Uterus (tissue), 4 donors: ENCODE results near the gene RUBCNL. TPM values are rescaled to one million over a fixed set of nuclear protein-coding genes. Genes with fewer than 3 reads are reported as not detected.

Experiments
- DNase-seq, 2 donors: peaks; one replicate each; pipeline ENCODE4 v3.0.0-alpha.2; 2019 to 2020
- H3K27ac ChIP-seq, 2 donors: fragments of 200-600 bp; sonication (generic); 1 replicate in 1 of 2; 2 replicates in 1 of 2; pipeline ENCODE4 v1.5.1; 2016 to 2018
- H3K27me3 ChIP-seq, 2 donors: fragments of 200-600 bp; sonication (generic); one replicate each; pipeline ENCODE4 v1.5.1; 2018 to 2019; ENCODE audit warnings: control low read depth in 1 of 2
- H3K36me3 ChIP-seq, 2 donors: fragments of 200-600 bp; sonication (generic); one replicate each; pipeline ENCODE4 v1.5.1; 2019; ENCODE audit warnings: control low read depth in 1 of 2
- H3K4me1 ChIP-seq, 2 donors: fragments of 200-600 bp; sonication (generic); one replicate each; pipeline ENCODE4 v1.5.1; 2018 to 2019; ENCODE audit warnings: control low read depth in 1 of 2
- H3K4me3 ChIP-seq, 2 donors: fragments of 200-600 bp; sonication (generic); 1 replicate in 1 of 2; 2 replicates in 1 of 2; pipeline ENCODE4 v1.5.1; 2018 to 2019; ENCODE audit warnings: mild to moderate bottlenecking in 1 of 2
- H3K9me3 ChIP-seq, 2 donors: fragments of 200-600 bp; sonication (generic); one replicate each; pipeline ENCODE4 v1.5.1; 2019; ENCODE audit warnings: control low read depth in 1 of 2
- CTCF ChIP-seq, 4 experiments: fragments of 200-600 bp in 2 of 4; fragments of 450-650 bp in 2 of 4; sonication (generic) in 2 of 4; IDR thresholded peaks; one replicate each; pipeline ENCODE4 v1.5.1; 2016 to 2019; ENCODE audit warnings: antibody characterized with exemption in 4 of 4, mild to moderate bottlenecking in 2 of 4, moderate library complexity in 1 of 4
- POLR2A ChIP-seq, 2 donors: fragments of 450-650 bp; IDR thresholded peaks; one replicate each; pipeline ENCODE4 v1.6.1; 2016; ENCODE audit warnings: antibody characterized with exemption in 2 of 2, mild to moderate bottlenecking in 1 of 2, moderate library complexity in 1 of 2
- intact Hi-C: fragments of 100-400 bp; cut with DNase I; formaldehyde crosslinking; loops from one replicate; pipeline ENCODE4 v1.15.1; 2023; ENCODE audit warnings: low total_unique reads
- small RNA-seq: library from RNA; depleted of rRNA; stranded (forward); fragments of <200 nt; gene quantifications from one replicate; pipeline ENCODE3, GENCODE V24; 2016
- total RNA-seq, 4 donors: library from RNA; depleted of rRNA in 3 of 4; stranded (reverse); fragments of >200 nt in 3 of 4; gene quantifications; one replicate each; pipeline versions ENCODE4 v1.1.0 to v1.2.4, GENCODE V29; 2014 to 2023
- donor health status: DM: yes; HTN: yes; CAD: no.

The RUBCNL gene
- total RNA-seq, 4 donors from 2014 or later = 0.59 to 11.8 (median 3.3) TPM

- intact Hi-C loops = no loop called here
- Histone ChIP-seq H3K4me1 (no peaks in the 10 kb centered on the region), H3K27me3 (no peaks in the 10 kb centered on the region), H3K9me3 (no peaks in the 10 kb centered on the region), H3K4me3 (no peak overlapping the region), H3K27ac (no peak overlapping the region), H3K36me3 (no peaks in the 10 kb centered on the region)
- TF ChIP-seq POLR2A (IDR thresholded peaks at IDR 0.05) = no peak
- DNase-seq = no peak
Observed at GRCh38 chr13:46297361-46297811, 89.7 kb downstream of the RUBCNL start.

- Histone ChIP-seq H3K27ac (no peak overlapping the region), H3K4me1 (no peaks in the 10 kb centered on the region), H3K4me3 (no peak overlapping the region), H3K27me3 (no peaks in the 10 kb centered on the region), H3K36me3 (no peaks in the 10 kb centered on the region), H3K9me3 (no peaks in the 10 kb centered on the region)
- no peak for TF ChIP-seq POLR2A (IDR thresholded peaks at IDR 0.05)
- intact Hi-C loops = no loop called here
- no peak for DNase-seq
Observed at GRCh38 chr13:46296921-46297320, 90.1 kb downstream of the RUBCNL start.

GRCh38 chr13:46296115-46296822 is 90.8 kb downstream of the RUBCNL start:
- H3K36me3 ChIP-seq = no peaks in the 10 kb centered on the region
- H3K9me3 ChIP-seq = no peaks in the 10 kb centered on the region
- H3K27ac ChIP-seq = peak overlapping the region in 1 of 2 donors; percentile 15
- no peak for TF ChIP-seq POLR2A (IDR thresholded peaks at IDR 0.05)
- no peak for TF ChIP-seq CTCF (IDR thresholded peaks at IDR 0.05)
- intact Hi-C loops = no loop called here
- no peaks in the 10 kb centered on the region for H3K4me1 ChIP-seq
- no peaks in the 10 kb centered on the region for H3K27me3 ChIP-seq
- DNase-seq = no peak
- no peak overlapping the region for H3K4me3 ChIP-seq

GRCh38 chr13:46295491-46296114 is 91.4 kb downstream of the RUBCNL start:
- no peaks in the 10 kb centered on the region for H3K9me3 ChIP-seq
- no peak for DNase-seq
- no peaks in the 10 kb centered on the region for H3K27me3 ChIP-seq
- no peak overlapping the region for H3K4me3 ChIP-seq
- no peak for TF ChIP-seq POLR2A (IDR thresholded peaks at IDR 0.05)
- TF ChIP-seq CTCF (IDR thresholded peaks at IDR 0.05) = no peak
- intact Hi-C loops = no loop called here
- H3K4me1 ChIP-seq = no peaks in the 10 kb centered on the region
- H3K36me3 ChIP-seq = no peaks in the 10 kb centered on the region
- no peak overlapping the region for H3K27ac ChIP-seq

GRCh38 chr13:46293436-46293835 is 93.6 kb downstream of the RUBCNL start:
- H3K27ac ChIP-seq = no peak overlapping the region
- H3K27me3 ChIP-seq = no peaks in the 10 kb centered on the region
- H3K9me3 ChIP-seq = no peaks in the 10 kb centered on the region
- TF ChIP-seq POLR2A (IDR thresholded peaks at IDR 0.05) (no peak), CTCF (IDR thresholded peaks at IDR 0.05) (no peak)
- no peaks in the 10 kb centered on the region for H3K4me1 ChIP-seq
- no peak for DNase-seq
- no peak overlapping the region for H3K4me3 ChIP-seq
- intact Hi-C loops = no loop called here
- H3K36me3 ChIP-seq = no peaks in the 10 kb centered on the region

Small RNA genes within 50 kb of the gene (small RNA-seq; reads per million reads assigned to genes)
- gene RNU2-6P = 0.79 reads per million, percentile 33 among the genes with 10 or more reads in this experiment
- not detected for gene RNU6-68P

Other genes with a start within 250 kb of the RUBCNL start
- gene LCP1, start 205.1 kb downstream of the RUBCNL start, total RNA-seq = 10 to 100 TPM; 17.3 to 34.8 (median 24.7) TPM
- 1 to 10 TPM in 1 of 4 donors, not detected in 3; 1.2 TPM for gene LRRC63, start 175.3 kb downstream of the RUBCNL start, total RNA-seq
- 10 to 100 TPM; 29.1 to 55.6 (median 36.2) TPM for gene LRCH1, start 165.9 kb upstream of the RUBCNL start, total RNA-seq